HG03432 (cell line): ENCODE data around the gene POMT1.
"Not testable (repeated sequence)": the region's sequence is repeated elsewhere in the genome, so short reads cannot be mapped to it uniquely, and the experiment has no call there.

ENCODE experiments used
- ATAC-seq: cut with Tn5 transposase; IDR thresholded peaks from one replicate; pipeline ENCODE4 v1.9.1; 2021; ENCODE audit warnings: mild to moderate bottlenecking, moderate library complexity; ENCODE audit not compliant: unreplicated experiment

POMT1 gene

GRCh38 chr9:131492070-131492469 is 10.6 kb upstream of the POMT1 start:
- ATAC-seq = no peak

GRCh38 chr9:131494296-131494870 is 8.3 kb upstream of the POMT1 start:
- ATAC-seq = no peak

GRCh38 chr9:131495785-131496184 is 6.9 kb upstream of the POMT1 start:
- ATAC-seq = no peak

- no peak for ATAC-seq
Measured at GRCh38 chr9:131496844-131497405, 5.8 kb upstream of the POMT1 start.

DNA sequence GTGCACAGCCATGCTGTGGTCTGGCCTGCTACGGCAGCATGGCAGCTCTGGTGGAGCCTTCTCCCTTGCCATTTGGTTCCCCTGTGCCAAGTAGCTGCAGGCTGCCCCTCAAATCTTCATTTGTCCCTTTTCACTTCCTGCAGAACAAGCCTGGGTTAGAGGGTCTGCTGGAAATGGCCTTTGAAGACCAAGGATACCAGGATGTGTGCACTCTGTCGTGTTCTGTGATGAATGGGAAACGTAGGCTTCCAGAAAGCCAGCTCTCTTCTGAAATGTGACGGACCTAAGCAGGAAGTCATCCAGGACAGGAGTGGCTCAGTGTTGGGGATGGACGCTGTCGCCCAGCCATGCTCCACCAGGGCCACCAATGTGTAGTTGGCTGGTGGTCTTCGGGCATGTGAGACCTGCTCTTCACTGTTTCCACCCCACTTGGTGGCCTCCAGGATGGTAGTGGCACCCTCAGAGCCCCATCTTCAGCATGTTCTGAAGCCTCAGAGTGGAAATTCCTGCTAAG is 3.4 kb upstream of the POMT1 start:
- ATAC-seq = no peak

GRCh38 chr9:131500377-131500776 is 2.3 kb upstream of the POMT1 start:
- no peak for ATAC-seq

GRCh38 chr9:131500939-131501541 is 1.7 kb upstream of the POMT1 start:
- no peak for ATAC-seq

- ATAC-seq = no peak
Measured at GRCh38 chr9:131503626-131504465, 1.1 kb downstream of the POMT1 start.

- no peak for ATAC-seq
Measured at GRCh38 chr9:131505012-131505411, 2.3 kb downstream of the POMT1 start.

DNA sequence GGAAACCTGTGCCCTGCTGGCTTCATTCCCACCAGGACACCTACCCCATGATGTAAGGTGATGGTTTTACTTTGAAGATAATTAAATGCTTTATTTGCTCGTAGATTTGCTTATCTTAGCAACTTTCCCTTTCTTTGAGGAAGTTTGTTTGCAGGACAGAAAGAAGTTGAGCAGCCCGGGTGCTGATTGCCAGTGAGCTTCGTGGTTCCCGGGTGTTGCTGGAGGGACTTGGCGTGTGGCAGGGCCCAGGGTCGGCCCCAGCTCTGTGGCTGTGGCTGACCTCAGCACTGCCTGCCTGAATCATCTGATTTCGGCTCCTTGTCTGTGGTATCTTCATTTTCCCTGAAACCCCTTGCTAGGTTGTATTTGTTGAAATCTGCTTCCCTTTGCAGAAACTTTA is 8.7 kb downstream of the POMT1 start:
- no peak for ATAC-seq

GRCh38 chr9:131511880-131512279 is 9.2 kb downstream of the POMT1 start:
- ATAC-seq = no peak

- no peak for ATAC-seq
Measured at GRCh38 chr9:131513177-131513576, 10.5 kb downstream of the POMT1 start.

- not testable (repeated sequence) for ATAC-seq
Measured at GRCh38 chr9:131515559-131516031, 12.9 kb downstream of the POMT1 start.

DNA sequence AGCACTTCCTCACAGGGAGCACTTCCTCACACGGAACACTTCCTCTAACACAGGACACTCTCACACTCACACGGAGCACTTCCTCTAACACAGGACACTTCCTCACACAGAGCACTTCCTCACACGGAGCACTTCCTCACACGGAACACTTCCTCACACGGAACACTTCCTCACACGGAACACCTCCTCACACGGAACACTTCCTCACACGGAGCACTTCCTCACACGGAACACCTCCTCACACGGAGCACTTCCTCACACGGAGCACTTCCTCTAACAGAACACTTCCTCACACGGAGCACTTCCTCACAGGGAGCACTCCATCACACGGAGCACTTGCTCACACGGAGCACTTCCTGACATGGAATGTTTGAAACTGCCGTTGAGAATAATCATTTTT is 13.4 kb downstream of the POMT1 start:
- no peak for ATAC-seq

DNA sequence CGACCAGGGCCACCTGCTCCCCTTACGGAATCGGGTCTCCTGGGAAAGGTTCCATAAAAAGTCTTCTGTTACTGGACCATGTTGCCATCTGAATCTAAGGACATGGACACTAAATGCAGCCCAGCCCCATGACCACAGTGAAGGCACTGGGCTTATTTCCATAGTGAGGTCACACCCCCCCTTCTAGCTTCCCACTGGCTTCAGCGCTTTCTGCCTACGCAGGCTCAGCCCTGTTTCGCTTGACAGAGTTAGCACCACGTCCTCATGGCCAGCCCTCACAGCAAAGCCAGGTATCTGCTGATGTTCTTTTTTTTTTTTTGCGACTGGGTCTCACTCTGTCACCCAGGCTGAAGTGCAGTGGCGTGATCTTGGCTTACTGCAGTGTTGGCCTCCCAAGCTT is 14.2 kb downstream of the POMT1 start:
- ATAC-seq = no peak

DNA sequence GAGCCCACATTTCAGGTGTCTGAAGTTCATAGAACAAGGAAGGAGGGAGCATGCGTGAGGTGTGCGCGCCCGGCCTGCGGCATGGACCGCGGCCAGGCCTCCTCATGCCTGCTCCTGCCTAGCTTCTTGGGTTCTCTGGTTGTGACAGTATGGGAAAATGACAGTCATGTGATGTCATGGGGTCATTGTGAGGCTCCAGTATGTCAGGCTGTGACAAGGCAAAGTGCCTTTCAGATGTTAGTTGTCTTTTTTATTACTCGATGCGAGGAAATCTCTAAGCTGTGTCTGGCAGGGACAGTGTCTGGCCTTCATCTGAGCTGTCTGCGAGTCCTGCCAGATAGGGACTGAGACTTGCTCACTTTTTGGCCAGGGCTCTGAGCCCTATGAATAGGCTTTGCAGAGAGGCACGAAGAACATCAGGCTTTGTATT is 15.1 kb downstream of the POMT1 start:
- no peak for ATAC-seq

GRCh38 chr9:131518553-131518952 is 15.8 kb downstream of the POMT1 start:
- no peak for ATAC-seq

GRCh38 chr9:131520503-131520902 is 17.8 kb downstream of the POMT1 start:
- ATAC-seq = no peak

- no peak for ATAC-seq
Measured at GRCh38 chr9:131521203-131521602, 18.5 kb downstream of the POMT1 start.

DNA sequence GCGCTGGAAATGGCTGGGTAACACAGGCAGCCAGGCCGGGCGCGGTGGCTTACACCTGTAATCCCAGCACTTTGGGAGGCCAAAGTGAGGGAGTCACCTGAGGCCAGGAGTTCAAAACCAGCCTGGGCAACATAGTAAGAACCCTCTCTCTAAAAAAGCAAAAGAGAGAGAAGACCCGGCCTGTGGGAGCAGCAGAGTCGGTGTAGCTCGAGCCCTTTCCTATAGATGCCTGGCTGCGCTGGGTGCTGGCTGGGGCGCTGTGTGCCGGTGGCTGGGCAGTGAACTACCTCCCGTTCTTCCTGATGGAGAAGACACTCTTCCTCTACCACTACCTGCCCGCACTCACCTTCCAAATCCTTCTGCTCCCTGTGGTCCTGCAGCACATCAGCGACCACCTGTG is 19.1 kb downstream of the POMT1 start:
- no peak for ATAC-seq

- no peak for ATAC-seq
Measured at GRCh38 chr9:131522257-131523085, 19.8 kb downstream of the POMT1 start.
